COLO668 (cell line): ENCODE results near the gene IL1R2.
"Not testable (repeated sequence)": the region's sequence is repeated elsewhere in the genome, so short reads cannot be mapped to it uniquely, and the experiment has no call there.

Experiments
- DNase-seq: peaks from one replicate; lab custom pipeline; 2025; ENCODE audit not compliant: unreplicated experiment; lab: John Stamatoyannopoulos, UW

The IL1R2 gene

DNA sequence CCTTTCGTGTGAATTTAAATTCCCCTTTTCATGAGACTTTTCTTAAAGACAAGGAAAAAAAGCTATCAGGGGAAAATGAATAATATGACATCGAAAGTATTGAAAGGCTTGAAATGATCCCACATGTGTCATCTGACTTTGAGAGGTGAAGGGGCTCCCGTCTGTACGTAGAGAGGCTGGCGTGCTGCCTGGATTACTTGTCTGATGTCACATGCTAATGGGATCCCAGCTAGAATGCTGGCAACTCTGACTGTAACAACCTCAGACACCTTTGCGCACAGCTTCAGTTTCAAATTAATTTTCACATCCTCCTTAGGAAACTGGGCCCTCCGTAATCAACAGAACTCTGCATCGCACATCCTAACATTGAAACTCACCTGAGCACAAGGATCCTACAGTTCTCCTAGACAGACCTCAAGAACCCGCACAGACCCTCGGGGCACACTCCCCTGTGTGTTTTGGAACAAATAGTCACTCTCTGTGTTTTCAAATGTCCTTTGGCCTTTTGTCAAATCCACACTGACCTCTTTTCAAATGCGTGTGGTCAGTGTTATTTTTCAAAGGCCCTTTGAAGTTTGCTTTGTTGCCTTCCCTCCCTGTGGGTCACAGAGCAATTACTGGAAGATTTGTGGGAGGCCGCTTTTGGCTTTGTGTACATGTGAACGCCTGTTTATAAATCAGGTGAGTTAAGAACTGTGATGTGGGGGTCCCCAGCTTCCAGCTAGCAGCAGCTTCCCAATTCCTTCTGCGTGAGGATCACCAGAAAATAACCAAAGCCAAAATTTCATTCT lies 65.9 kb downstream of the IL1R2 start:
- DNase-seq, result no peak

DNA sequence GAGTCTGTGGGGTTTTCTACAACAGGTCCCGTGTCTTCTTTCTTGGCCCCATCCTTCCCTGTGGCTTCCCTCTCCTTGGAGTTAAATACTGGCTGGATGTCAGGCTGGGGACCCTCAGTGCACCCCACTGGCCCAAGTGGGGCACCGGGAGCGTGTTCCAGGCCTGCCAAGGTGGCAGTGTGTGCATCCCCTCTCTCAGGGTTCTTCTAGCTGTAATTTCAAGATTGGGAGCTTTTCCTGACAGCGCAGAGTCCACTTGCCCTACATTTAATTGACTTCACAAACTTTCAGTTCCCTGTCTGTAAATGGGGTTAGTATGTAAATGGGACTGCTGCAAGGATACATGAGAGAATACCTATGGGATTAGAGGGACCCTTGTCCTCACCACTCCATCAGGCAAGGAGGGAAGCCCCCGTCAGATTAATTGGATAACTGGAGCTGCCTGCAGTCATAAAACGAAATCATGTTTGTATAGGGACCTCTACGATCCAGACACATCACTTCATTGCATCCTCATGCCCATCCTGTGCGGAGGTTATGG lies 66.6 kb downstream of the IL1R2 start:
- DNase-seq, result no peak

GRCh38 chr2:102059151-102059550 lies 67.4 kb downstream of the IL1R2 start:
- DNase-seq, result no peak

GRCh38 chr2:102060047-102060446 lies 68.3 kb downstream of the IL1R2 start:
- no peak for DNase-seq

GRCh38 chr2:102060792-102061191 lies 69.0 kb downstream of the IL1R2 start:
- no peak for DNase-seq

GRCh38 chr2:102061286-102061699 lies 69.5 kb downstream of the IL1R2 start:
- no peak for DNase-seq

- DNase-seq, result no peak
Measured at GRCh38 chr2:102061962-102062795, 70.4 kb downstream of the IL1R2 start.

DNA sequence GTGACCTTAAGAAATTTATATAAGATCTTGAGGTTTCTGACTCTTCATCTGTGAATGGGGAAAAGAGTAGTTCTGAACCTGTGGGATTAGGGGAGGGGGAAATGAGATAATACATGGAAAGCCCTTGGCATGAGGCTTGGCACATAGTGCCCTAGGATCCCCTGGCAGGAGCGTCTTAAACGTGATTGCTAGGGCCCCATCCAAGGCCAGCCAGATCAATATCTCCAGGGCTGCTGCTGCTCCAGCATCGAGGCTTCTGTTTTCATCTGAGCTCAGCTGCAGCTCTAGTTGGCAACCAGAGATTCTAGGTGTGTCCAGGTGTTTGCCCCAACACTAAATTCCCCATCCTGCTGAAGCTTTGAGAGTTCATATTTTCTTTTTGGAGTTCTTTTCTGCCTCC lies 71.0 kb downstream of the IL1R2 start:
- no peak for DNase-seq

DNA sequence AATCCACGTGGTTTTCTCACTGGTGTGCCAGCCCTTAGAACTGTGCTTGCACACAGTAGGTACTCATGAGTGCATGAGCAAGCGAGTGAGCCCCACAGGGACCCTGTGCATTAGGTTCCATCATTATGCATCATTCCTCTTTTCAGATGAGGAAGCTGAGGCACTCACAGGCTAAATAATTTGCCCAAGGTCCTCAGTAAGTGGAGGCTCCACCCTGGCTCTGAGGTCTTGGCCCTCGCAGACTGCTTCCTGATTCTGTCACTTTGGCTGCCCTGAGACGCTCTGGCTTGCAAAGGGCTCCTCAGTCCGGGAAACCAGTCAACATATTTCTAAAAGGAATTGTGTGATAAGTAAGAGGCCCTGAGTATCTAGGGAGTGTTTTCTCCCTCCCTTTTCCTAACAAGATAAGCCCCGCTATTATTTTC lies 71.7 kb downstream of the IL1R2 start:
- no peak for DNase-seq

GRCh38 chr2:102063941-102064678 lies 72.3 kb downstream of the IL1R2 start:
- DNase-seq, result peak; percentile 11

DNA sequence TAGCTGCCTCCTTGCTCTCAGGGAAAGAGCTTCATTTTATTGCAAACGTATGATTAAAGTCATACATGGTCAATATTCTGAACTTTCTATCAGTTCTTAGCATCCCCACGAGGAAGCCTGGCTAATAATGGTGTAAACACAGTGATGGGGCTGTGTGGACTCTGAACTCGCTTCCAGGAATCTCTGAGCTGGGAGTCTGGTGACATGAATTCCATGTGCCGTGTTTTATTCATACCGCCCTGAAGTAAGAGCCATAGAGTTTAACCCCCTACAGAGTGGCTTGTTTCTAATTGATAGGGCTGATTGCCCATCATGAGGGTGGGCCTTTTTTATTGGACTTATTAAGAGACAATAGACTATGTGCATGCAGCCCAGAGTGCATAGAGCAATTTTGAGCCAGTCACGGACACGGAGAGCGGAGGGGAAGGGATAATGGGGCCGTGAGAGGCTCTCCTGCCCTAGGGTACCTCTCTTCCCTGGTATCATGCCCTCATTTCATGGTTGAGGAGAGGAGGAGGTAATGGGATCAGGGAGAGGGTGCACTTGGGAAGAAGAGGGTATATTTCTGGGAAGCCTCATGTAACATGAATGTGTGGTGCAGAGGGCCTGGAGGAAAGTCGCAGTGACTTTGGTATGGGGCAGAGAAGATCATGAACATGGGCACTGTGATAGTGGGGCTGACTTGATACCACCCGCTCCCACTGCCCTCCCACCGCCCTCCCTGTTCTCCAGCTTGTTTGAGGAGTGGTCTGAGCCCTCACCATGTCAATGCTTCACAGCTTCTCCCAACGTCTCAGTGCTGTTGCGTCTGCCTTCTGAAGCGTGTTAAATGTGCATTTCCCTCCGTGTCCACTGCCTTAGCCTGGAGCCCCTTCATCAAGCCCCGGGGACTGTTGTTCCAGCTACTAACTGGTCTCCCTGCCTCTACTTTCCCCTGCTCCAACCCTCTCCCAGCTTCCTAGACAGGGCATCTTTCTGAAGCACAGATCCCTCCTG lies 73.2 kb downstream of the IL1R2 start:
- no peak for DNase-seq

- DNase-seq, result peak; percentile 12
Measured at GRCh38 chr2:102065675-102066252, 74.0 kb downstream of the IL1R2 start.

GRCh38 chr2:102066554-102066953 lies 74.8 kb downstream of the IL1R2 start:
- DNase-seq, result no peak

DNA sequence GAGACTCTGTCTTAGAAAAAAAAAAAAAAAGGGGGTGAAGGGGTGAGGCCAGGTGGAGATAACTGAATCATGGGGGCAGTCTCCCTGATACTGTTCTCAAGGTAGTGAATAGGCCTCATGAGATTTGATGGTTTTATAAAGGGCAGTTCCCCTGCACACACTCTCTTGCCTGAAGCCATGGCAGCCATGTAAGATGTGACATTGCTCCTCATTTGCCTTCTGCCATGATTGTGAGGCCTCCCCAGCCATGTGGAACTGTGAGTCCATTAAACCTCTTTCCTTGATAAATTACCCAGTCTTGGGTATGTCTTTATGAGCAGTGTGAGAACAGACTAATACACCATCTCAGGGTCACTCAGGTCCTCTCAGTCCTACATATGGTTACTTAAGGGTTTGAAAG lies 76.4 kb downstream of the IL1R2 start:
- not testable (repeated sequence) for DNase-seq

DNA sequence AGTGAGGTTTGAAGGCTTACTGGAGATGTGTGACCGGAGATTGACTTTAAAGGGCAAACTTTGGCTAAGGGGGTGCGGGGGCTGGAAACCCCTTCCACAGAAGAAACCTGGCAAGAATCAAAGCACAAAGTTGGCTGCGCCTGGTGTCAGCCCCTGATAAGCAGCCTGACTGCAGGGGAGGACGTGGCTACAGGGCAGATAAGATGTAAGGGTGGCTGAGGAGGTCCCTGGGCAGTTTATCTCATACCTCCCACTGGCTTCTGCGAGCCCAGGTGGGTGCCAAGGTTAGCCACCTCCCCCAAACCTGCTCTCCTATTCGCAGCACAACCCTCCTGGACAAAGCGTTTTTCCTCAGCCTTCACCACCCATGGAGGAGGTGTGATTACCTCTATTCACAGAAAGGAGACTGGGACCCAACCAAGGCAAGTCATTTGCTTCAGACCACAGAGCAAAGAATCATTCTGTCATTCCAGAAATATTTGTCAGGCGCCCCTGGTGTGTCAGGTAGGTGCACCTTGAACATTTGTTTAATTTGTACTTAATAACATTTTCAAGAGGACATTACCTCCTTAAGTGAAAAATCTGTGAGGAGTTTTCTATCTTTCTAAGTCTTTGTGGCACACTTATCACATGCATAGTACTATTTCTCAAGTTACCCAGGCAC lies 77.7 kb downstream of the IL1R2 start:
- DNase-seq, result no peak

GRCh38 chr2:102070058-102070642 lies 78.4 kb downstream of the IL1R2 start:
- no peak for DNase-seq

DNA sequence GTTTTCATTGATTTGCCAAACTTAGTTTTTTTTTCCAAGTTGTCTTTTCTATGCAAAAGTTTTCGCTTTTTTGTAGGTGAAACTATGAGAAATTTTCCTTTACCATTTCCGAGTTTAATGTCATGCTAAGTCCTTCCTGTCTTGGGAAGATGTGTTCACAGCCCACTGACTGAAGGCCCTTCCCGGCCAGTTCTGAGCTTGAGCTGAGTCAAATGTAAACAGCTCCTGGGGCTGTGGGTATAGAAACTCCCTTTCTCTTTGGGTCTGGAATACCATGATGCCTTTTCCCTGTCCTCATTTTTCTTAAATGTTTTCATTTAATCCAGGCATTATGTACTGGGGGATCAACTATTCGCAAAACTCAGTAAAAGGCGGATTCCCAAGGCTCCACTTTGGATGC lies 81.0 kb downstream of the IL1R2 start:
- no peak for DNase-seq

- DNase-seq, result no peak
Measured at GRCh38 chr2:102073168-102073724, 81.5 kb downstream of the IL1R2 start.
